Type B pancreatic cell (in vitro differentiated cells): ENCODE measurements around the gene PDIA6. TPM values are rescaled to one million over a fixed set of nuclear protein-coding genes. Genes with fewer than 3 reads are reported as not detected.
A peak's percentile ranks its signal among the peaks of the same experiment; 100 is the strongest.

Experiments
- DNase-seq: peaks from one replicate; pipeline ENCODE4 v3.0.0; 2021; ENCODE audit warnings: mixed read lengths; ENCODE audit not compliant: unreplicated experiment; ENCODE audit errors: extremely low spot score
- H3K27ac Mint-ChIP-seq: 2 replicates; pipeline ENCODE4 v1.8.0; 2021; ENCODE audit warnings: mild to moderate bottlenecking, mixed read lengths
- H3K27me3 Mint-ChIP-seq: 2 replicates; pipeline ENCODE4 v1.8.0; 2021; ENCODE audit warnings: mixed read lengths
- H3K36me3 Mint-ChIP-seq: 2 replicates; pipeline ENCODE4 v1.8.0; 2021; ENCODE audit warnings: mixed read lengths
- H3K4me1 Mint-ChIP-seq: one replicate; pipeline ENCODE4 v1.8.0; 2021; ENCODE audit warnings: mixed read lengths; ENCODE audit not compliant: unreplicated experiment
- H3K4me3 Mint-ChIP-seq: 2 replicates; pipeline ENCODE4 v1.8.0; 2021; ENCODE audit warnings: mild to moderate bottlenecking, mixed read lengths
- H3K9me3 Mint-ChIP-seq: 2 replicates; pipeline ENCODE4 v1.8.0; 2021; ENCODE audit warnings: mixed read lengths
- long read RNA-seq: library from polyadenylated mRNA; unstranded; transcript quantifications from one replicate; pipeline ENCODE4 v2.0.0, GENCODE V29; 2020
- total RNA-seq: library from RNA; stranded (reverse); gene quantifications from 2 replicates; pipeline ENCODE4 v1.2.1, GENCODE V29; 2021; ENCODE audit warnings: low replicate concordance
- TF ChIP-seq, protein P1 (sequence below): fragments of 200-600 bp; sonication (generic); conservative IDR thresholded peaks from 2 replicates; pipeline ENCODE4 v1.5.0; 2021; ENCODE audit warnings: antibody characterized with exemption, mild to moderate bottlenecking

Gene PDIA6, protein sequence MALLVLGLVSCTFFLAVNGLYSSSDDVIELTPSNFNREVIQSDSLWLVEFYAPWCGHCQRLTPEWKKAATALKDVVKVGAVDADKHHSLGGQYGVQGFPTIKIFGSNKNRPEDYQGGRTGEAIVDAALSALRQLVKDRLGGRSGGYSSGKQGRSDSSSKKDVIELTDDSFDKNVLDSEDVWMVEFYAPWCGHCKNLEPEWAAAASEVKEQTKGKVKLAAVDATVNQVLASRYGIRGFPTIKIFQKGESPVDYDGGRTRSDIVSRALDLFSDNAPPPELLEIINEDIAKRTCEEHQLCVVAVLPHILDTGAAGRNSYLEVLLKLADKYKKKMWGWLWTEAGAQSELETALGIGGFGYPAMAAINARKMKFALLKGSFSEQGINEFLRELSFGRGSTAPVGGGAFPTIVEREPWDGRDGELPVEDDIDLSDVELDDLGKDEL
- total RNA-seq = 208 and 281 TPM in 2 replicates
- long read RNA-seq, transcript PDIA6-201 (13 exons, 2,338 nt) = major isoform, 1,139 of 1,270 reads
- long read RNA-seq, partial matches to known transcripts = 76 of 1,270 reads
- long read RNA-seq, other reads (novel, unspliced or antisense) = 53 of 1,270 reads

- peaks cover 36% of the 10 kb centered on the region for H3K4me1 Mint-ChIP-seq
- H3K27me3 Mint-ChIP-seq = peaks cover 11% of the 10 kb centered on the region
- peak; percentile 99 for DNase-seq
- H3K4me3 Mint-ChIP-seq = peak within 1 kb of the TSS; percentile 93
- TF ChIP-seq, protein P1, sequence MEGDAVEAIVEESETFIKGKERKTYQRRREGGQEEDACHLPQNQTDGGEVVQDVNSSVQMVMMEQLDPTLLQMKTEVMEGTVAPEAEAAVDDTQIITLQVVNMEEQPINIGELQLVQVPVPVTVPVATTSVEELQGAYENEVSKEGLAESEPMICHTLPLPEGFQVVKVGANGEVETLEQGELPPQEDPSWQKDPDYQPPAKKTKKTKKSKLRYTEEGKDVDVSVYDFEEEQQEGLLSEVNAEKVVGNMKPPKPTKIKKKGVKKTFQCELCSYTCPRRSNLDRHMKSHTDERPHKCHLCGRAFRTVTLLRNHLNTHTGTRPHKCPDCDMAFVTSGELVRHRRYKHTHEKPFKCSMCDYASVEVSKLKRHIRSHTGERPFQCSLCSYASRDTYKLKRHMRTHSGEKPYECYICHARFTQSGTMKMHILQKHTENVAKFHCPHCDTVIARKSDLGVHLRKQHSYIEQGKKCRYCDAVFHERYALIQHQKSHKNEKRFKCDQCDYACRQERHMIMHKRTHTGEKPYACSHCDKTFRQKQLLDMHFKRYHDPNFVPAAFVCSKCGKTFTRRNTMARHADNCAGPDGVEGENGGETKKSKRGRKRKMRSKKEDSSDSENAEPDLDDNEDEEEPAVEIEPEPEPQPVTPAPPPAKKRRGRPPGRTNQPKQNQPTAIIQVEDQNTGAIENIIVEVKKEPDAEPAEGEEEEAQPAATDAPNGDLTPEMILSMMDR = peak; percentile 45
- H3K27ac Mint-ChIP-seq = peak within 1 kb of the TSS; percentile 88
- H3K9me3 Mint-ChIP-seq = no peaks in the 10 kb centered on the region
- peaks cover 12% of the 10 kb centered on the region for H3K36me3 Mint-ChIP-seq
Measured at GRCh38 chr2:10812362-10813162, at the start of gene PDIA6. TSS of gene PDIA6 (minus strand) at chr2:10812785. CDS start at chr2:10812696, 89 bp downstream.

DNA sequence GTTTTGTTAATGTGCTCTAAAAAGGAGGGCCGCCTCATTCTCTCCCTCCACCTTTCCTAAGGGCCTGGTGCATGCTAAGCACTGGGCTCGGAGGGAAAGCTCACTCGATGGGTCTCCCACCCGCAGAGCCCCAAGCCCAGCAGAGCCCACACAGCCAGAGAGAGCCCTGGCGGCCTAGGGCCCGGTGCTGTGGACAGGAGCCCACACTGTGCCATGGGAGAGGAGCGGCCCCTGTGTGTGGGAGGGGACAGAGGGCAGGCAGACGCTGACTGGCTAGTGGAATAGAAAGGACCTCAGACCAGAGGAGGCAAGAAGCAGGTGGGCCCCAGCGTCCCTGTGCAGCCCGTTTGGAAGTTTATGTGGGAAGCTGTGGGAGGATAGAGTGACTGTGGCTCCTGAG lies 49.7 kb upstream of the PDIA6 start:
- H3K27ac Mint-ChIP-seq = no peak overlapping the region
- no peak overlapping the region for H3K4me3 Mint-ChIP-seq
- H3K36me3 Mint-ChIP-seq = no peaks in the 10 kb centered on the region
- no peaks in the 10 kb centered on the region for H3K9me3 Mint-ChIP-seq
- TF ChIP-seq, protein P1 = no peak
- peaks cover 17% of the 10 kb centered on the region for H3K4me1 Mint-ChIP-seq
- no peak for DNase-seq
- H3K27me3 Mint-ChIP-seq = peaks cover 31% of the 10 kb centered on the region

- Mint-ChIP-seq H3K27ac (no peak overlapping the region), H3K4me3 (no peak overlapping the region), H3K9me3 (no peaks in the 10 kb centered on the region), H3K36me3 (no peaks in the 10 kb centered on the region), H3K27me3 (peaks cover 33% of the 10 kb centered on the region), H3K4me1 (peaks cover 17% of the 10 kb centered on the region)
- no peak for DNase-seq
- TF ChIP-seq, protein P1 = no peak
Measured at GRCh38 chr2:10861765-10862164, 49.2 kb upstream of the PDIA6 start.

DNA sequence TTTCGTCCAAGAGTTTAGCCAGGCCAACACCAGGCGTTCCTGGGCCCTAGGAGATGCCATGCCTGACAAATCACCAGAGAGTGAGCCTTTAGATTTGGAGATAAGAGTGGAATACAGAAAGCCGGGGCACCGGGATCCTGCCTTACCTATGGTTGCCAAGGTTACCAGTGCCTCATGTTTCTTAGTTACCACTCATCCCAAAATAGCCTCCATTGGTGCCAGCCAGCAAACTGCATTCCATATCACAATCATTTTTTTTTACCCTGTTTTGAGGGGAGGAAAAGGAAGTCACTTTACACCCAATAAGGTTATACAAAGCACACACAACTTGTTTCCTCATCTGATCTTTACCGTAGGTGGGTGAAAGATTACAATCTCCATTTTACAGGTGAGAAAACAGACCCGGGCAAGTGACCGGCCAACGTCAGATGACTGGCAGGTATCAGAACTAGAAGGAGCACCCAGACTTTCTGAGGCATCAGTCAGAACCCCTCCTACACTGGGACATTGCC lies 48.3 kb upstream of the PDIA6 start:
- DNase-seq = no peak
- no peaks in the 10 kb centered on the region for H3K9me3 Mint-ChIP-seq
- TF ChIP-seq, protein P1 = no peak
- no peaks in the 10 kb centered on the region for H3K36me3 Mint-ChIP-seq
- H3K27me3 Mint-ChIP-seq = peaks cover 31% of the 10 kb centered on the region
- peaks cover 9% of the 10 kb centered on the region for H3K4me1 Mint-ChIP-seq
- no peak overlapping the region for H3K4me3 Mint-ChIP-seq
- H3K27ac Mint-ChIP-seq = no peak overlapping the region

GRCh38 chr2:10860081-10860813 lies 47.7 kb upstream of the PDIA6 start:
- no peak overlapping the region for H3K4me3 Mint-ChIP-seq
- no peaks in the 10 kb centered on the region for H3K9me3 Mint-ChIP-seq
- H3K27ac Mint-ChIP-seq = no peak overlapping the region
- peaks cover 9% of the 10 kb centered on the region for H3K4me1 Mint-ChIP-seq
- DNase-seq = no peak
- TF ChIP-seq, protein P1 = no peak
- peaks cover 31% of the 10 kb centered on the region for H3K27me3 Mint-ChIP-seq
- H3K36me3 Mint-ChIP-seq = no peaks in the 10 kb centered on the region
